SK-N-SH treated with all-trans-retinoic acid at 6 μM for 48 hours (cell line): ENCODE data around the gene AGPAT4.

Source experiments
- ATAC-seq: fragments of 200-7000 bp; cut with Tn5 transposase; 3 replicates; pipeline ENCODE4 v1.9.1; 2020; ENCODE audit warnings: mild to moderate bottlenecking, moderate library complexity
- ARNTL ChIP-seq: fragments of 450-650 bp; formaldehyde crosslinking; IDR thresholded peaks from 2 replicates; pipeline ENCODE4 v1.5.0; 2020; ENCODE audit warnings: low read depth, mild to moderate bottlenecking, moderate library complexity, borderline replicate concordance
- BACH2 ChIP-seq: fragments of 250-450 bp; sonication (Bioruptor Pico); IDR thresholded peaks from 2 replicates; pipeline ENCODE4 v1.9.0; 2021; ENCODE audit warnings: mild to moderate bottlenecking, borderline replicate concordance
- CSDC2 ChIP-seq: fragments of 250-450 bp; sonication (Bioruptor Pico); IDR thresholded peaks from 2 replicates; pipeline ENCODE4 v1.5.0; 2020; ENCODE audit warnings: mild to moderate bottlenecking, moderate library complexity
- ESRRG ChIP-seq: fragments of 250-450 bp; sonication (Bioruptor Pico); IDR thresholded peaks from 2 replicates; pipeline ENCODE4 v1.6.1; 2021; ENCODE audit warnings: mild to moderate bottlenecking
- GLIS3 ChIP-seq: fragments of 250-450 bp; sonication (Bioruptor Pico); IDR thresholded peaks from 2 replicates; pipeline ENCODE4 v1.5.0; 2020; ENCODE audit warnings: mild to moderate bottlenecking, moderate library complexity
- ISL1 ChIP-seq: fragments of 250-450 bp; sonication (Bioruptor Pico); IDR thresholded peaks from 2 replicates; pipeline ENCODE4 v2.1.2; 2022; ENCODE audit warnings: mild to moderate bottlenecking, moderate library complexity
- OSR1 ChIP-seq: fragments of 250-450 bp; sonication (Bioruptor Pico); IDR thresholded peaks from 2 replicates; pipeline ENCODE4 v1.8.0; 2022; ENCODE audit warnings: moderate library complexity, mild to moderate bottlenecking, inconsistent platforms
- PPARA ChIP-seq: fragments of 250-450 bp; sonication (Bioruptor Pico); IDR thresholded peaks from 2 replicates; pipeline ENCODE4 v1.5.0; 2020; ENCODE audit warnings: mild to moderate bottlenecking, borderline replicate concordance
- RARB ChIP-seq: fragments of 250-450 bp; sonication (Bioruptor Pico); IDR thresholded peaks from 2 replicates; pipeline ENCODE4 v1.8.0; 2021; ENCODE audit warnings: mild to moderate bottlenecking, moderate library complexity
- SNAI2 ChIP-seq: fragments of 250-450 bp; sonication (Bioruptor Pico); IDR thresholded peaks from 2 replicates; pipeline ENCODE4 v1.5.0; 2020; ENCODE audit warnings: mild to moderate bottlenecking, moderate library complexity
- TCF4 ChIP-seq: fragments of 250-450 bp; sonication (Bioruptor Pico); IDR thresholded peaks from 2 replicates; pipeline ENCODE4 v1.8.0; 2021; ENCODE audit warnings: mild to moderate bottlenecking, moderate library complexity, borderline replicate concordance
- ZC3H10 ChIP-seq: fragments of 250-450 bp; sonication (Bioruptor Pico); IDR thresholded peaks from 2 replicates; pipeline ENCODE4 v1.5.1; 2021; ENCODE audit warnings: mild to moderate bottlenecking, moderate library complexity
- ZFP30 ChIP-seq: fragments of 450-650 bp; formaldehyde crosslinking; IDR thresholded peaks from 2 replicates; pipeline ENCODE4 v1.5.0; 2022; ENCODE audit warnings: mild to moderate bottlenecking, moderate library complexity
- ZNF8 ChIP-seq: fragments of 450-650 bp; formaldehyde crosslinking; IDR thresholded peaks from 2 replicates; pipeline ENCODE4 v1.5.0; 2020; ENCODE audit warnings: mild to moderate bottlenecking, moderate library complexity
- TF ChIP-seq, protein P1 (sequence below): fragments of 250-450 bp; sonication (Bioruptor Pico); IDR thresholded peaks from 2 replicates; pipeline ENCODE4 v1.8.0; 2020; ENCODE audit warnings: mild to moderate bottlenecking, moderate library complexity, borderline replicate concordance
- TF ChIP-seq, protein P2 (sequence below): fragments of 250-450 bp; sonication (Bioruptor Pico); IDR thresholded peaks from 2 replicates; pipeline ENCODE4 v1.5.1; 2020; ENCODE audit warnings: low read depth, mild to moderate bottlenecking, moderate library complexity
- TF ChIP-seq, protein P3 (sequence below): fragments of 250-450 bp; sonication (Bioruptor Pico); IDR thresholded peaks from 2 replicates; pipeline ENCODE4 v1.8.0; 2021; ENCODE audit warnings: low read depth, mild to moderate bottlenecking, moderate library complexity, borderline replicate concordance
- TF ChIP-seq, protein P4 (sequence below): fragments of 250-450 bp; sonication (Bioruptor Pico); IDR thresholded peaks from 2 replicates; pipeline ENCODE4 v1.5.1; 2021; ENCODE audit warnings: mild to moderate bottlenecking, moderate library complexity
- TF ChIP-seq, protein P5 (sequence below): fragments of 250-450 bp; sonication (Bioruptor Pico); IDR thresholded peaks from 2 replicates; pipeline ENCODE4 v1.5.0; 2020; ENCODE audit warnings: mild to moderate bottlenecking, moderate library complexity

AGPAT4 gene

DNA sequence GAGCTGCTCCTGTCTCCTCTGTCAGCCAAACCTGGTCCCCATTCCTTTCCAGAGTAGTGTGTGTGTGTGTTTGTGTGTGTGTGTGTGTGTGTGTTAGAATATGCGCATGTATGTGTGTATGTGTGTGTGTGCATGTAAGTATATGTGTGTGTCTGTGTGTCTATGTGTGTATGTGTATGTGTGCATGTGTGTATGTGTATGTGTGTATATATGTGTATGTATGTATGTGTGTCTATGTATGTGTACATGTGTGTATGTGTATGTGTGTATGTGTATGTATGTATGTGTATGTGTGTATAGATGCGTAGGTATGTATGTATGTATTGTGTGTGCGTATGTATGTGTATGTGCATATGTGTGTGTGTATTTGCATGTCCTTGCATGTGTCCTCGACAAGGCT, 79.5 kb downstream of the AGPAT4 start:
- no peak for ATAC-seq
- TF ChIP-seq ZFP30 (CRISPR knock-in tag) (no peak), PPARA (no peak), BACH2 (CRISPR knock-in tag) (no peak)
- TF ChIP-seq, protein P1, sequence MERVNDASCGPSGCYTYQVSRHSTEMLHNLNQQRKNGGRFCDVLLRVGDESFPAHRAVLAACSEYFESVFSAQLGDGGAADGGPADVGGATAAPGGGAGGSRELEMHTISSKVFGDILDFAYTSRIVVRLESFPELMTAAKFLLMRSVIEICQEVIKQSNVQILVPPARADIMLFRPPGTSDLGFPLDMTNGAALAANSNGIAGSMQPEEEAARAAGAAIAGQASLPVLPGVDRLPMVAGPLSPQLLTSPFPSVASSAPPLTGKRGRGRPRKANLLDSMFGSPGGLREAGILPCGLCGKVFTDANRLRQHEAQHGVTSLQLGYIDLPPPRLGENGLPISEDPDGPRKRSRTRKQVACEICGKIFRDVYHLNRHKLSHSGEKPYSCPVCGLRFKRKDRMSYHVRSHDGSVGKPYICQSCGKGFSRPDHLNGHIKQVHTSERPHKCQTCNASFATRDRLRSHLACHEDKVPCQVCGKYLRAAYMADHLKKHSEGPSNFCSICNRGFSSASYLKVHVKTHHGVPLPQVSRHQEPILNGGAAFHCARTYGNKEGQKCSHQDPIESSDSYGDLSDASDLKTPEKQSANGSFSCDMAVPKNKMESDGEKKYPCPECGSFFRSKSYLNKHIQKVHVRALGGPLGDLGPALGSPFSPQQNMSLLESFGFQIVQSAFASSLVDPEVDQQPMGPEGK: no peak

DNA sequence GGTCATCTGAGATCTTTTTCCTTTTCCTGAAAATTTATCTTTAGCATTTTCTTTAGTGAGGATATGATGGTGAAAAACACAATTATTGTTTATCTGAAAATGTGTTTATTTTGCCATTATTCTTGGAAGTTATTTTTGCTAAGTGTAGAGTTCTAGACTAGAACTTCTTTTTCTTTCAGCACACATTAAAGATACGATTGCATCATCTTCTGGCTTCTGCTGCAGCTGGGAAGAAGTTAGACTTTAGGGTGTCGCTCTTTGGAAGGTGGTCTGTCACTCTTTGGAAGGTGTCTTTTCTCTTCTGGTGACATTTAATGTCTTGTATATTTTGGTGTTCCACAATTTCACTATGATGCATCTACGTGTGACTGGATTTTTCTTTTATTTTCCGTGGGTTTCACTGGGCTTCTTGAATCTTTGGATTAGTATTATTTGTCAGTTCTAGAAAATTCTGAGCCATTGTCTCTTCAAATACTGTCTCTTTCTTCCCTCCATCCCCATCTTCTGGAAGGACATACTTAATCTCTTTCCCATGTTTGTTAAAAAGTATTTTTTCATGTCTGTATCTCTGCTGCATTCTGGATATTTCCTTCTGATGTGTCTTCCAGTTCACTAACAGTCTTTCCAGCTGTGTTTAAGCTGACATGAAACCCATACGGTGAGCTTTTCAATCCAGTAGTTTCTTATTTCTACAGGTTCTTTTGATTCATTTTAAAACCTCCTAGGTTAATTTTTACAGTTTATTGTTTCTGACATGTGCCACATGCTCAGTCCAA, 81.0 kb downstream of the AGPAT4 start:
- no peak for TF ChIP-seq ZNF8 (CRISPR knock-in tag)
- TF ChIP-seq, protein P2, sequence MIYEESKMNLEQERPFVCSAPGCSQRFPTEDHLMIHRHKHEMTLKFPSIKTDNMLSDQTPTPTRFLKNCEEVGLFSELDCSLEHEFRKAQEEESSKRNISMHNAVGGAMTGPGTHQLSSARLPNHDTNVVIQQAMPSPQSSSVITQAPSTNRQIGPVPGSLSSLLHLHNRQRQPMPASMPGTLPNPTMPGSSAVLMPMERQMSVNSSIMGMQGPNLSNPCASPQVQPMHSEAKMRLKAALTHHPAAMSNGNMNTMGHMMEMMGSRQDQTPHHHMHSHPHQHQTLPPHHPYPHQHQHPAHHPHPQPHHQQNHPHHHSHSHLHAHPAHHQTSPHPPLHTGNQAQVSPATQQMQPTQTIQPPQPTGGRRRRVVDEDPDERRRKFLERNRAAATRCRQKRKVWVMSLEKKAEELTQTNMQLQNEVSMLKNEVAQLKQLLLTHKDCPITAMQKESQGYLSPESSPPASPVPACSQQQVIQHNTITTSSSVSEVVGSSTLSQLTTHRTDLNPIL (CRISPR knock-in tag): no peak
- TF ChIP-seq CSDC2: no peak
- no peak for TF ChIP-seq ISL1
- TF ChIP-seq ZFP30 (CRISPR knock-in tag): peak; percentile 53; the same call in 1 of the 2 replicates
- no peak for ATAC-seq

DNA sequence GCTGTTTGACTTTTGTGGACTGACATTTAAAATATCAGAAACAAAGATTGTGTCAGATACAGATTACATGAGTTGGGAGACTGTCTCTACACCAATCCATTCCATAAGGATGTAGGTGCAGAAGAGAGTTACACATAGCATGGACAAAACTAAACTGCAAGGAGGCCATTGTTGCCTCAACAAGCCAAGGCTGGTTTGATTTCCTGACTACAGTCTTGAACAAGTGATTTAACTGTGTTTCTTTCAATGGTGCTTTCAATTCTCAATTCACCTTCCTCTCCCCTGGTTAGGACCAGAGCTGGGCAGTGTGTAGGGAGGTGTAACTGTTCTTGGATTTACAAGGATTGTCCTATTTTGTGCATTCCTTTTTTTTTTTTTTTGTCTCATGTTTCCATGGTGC, 82.2 kb downstream of the AGPAT4 start:
- no peak for ATAC-seq
- TF ChIP-seq ARNTL: no peak
- TF ChIP-seq GLIS3 (CRISPR knock-in tag): no peak
- no peak for TF ChIP-seq ISL1
- no peak for TF ChIP-seq TCF4
- TF ChIP-seq ZFP30 (CRISPR knock-in tag): no peak
- TF ChIP-seq, protein P3, sequence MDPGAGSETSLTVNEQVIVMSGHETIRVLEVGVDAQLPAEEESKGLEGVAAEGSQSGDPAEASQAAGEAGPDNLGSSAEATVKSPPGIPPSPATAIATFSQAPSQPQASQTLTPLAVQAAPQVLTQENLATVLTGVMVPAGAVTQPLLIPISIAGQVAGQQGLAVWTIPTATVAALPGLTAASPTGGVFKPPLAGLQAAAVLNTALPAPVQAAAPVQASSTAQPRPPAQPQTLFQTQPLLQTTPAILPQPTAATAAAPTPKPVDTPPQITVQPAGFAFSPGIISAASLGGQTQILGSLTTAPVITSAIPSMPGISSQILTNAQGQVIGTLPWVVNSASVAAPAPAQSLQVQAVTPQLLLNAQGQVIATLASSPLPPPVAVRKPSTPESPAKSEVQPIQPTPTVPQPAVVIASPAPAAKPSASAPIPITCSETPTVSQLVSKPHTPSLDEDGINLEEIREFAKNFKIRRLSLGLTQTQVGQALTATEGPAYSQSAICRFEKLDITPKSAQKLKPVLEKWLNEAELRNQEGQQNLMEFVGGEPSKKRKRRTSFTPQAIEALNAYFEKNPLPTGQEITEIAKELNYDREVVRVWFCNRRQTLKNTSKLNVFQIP: no peak
- TF ChIP-seq, protein P4, sequence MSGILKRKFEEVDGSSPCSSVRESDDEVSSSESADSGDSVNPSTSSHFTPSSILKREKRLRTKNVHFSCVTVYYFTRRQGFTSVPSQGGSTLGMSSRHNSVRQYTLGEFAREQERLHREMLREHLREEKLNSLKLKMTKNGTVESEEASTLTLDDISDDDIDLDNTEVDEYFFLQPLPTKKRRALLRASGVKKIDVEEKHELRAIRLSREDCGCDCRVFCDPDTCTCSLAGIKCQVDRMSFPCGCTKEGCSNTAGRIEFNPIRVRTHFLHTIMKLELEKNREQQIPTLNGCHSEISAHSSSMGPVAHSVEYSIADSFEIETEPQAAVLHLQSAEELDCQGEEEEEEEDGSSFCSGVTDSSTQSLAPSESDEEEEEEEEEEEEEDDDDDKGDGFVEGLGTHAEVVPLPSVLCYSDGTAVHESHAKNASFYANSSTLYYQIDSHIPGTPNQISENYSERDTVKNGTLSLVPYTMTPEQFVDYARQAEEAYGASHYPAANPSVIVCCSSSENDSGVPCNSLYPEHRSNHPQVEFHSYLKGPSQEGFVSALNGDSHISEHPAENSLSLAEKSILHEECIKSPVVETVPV: no peak
- no peak for TF ChIP-seq RARB
- no peak for TF ChIP-seq SNAI2
- no peak for TF ChIP-seq ZC3H10 (CRISPR knock-in tag)
- TF ChIP-seq ZNF8 (CRISPR knock-in tag): no peak
- TF ChIP-seq BACH2 (CRISPR knock-in tag): no peak
- TF ChIP-seq, protein P5, sequence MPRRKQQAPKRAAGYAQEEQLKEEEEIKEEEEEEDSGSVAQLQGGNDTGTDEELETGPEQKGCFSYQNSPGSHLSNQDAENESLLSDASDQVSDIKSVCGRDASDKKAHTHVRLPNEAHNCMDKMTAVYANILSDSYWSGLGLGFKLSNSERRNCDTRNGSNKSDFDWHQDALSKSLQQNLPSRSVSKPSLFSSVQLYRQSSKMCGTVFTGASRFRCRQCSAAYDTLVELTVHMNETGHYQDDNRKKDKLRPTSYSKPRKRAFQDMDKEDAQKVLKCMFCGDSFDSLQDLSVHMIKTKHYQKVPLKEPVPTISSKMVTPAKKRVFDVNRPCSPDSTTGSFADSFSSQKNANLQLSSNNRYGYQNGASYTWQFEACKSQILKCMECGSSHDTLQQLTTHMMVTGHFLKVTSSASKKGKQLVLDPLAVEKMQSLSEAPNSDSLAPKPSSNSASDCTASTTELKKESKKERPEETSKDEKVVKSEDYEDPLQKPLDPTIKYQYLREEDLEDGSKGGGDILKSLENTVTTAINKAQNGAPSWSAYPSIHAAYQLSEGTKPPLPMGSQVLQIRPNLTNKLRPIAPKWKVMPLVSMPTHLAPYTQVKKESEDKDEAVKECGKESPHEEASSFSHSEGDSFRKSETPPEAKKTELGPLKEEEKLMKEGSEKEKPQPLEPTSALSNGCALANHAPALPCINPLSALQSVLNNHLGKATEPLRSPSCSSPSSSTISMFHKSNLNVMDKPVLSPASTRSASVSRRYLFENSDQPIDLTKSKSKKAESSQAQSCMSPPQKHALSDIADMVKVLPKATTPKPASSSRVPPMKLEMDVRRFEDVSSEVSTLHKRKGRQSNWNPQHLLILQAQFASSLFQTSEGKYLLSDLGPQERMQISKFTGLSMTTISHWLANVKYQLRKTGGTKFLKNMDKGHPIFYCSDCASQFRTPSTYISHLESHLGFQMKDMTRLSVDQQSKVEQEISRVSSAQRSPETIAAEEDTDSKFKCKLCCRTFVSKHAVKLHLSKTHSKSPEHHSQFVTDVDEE (CRISPR knock-in tag): no peak
- TF ChIP-seq, protein P2 (CRISPR knock-in tag): no peak
- TF ChIP-seq OSR1 (CRISPR knock-in tag): no peak
- no peak for TF ChIP-seq ESRRG (CRISPR knock-in tag)
